SK-N-SH (cell line): Measurements from ENCODE around the gene KCNC4. TPM values are rescaled to one million over a fixed set of nuclear protein-coding genes. Genes with fewer than 3 reads are reported as not detected.

Experiments
- CTCF ChIA-PET: fragments of 300-600, 350-600 bp; formaldehyde crosslinking; extraction: SDS; loops from one replicate; lab custom pipeline; 2021; lab: Yijun Ruan, JAX
- POLR2A ChIA-PET: fragments of 350-600 bp; sonication (Branson Sonifier 250); formaldehyde crosslinking; extraction: SDS; loops from one replicate; lab custom pipeline; 2020; ENCODE audit warnings: antibody characterized with exemption, inconsistent platforms; lab: Yijun Ruan, JAX
- DNase-seq: peaks from one replicate; pipeline ENCODE4 v3.0.0; 2012
- H2AFZ ChIP-seq: fragments of 200-600 bp; sonication (generic); 2 replicates; pipeline ENCODE4 v1.8.1; 2016; ENCODE audit warnings: antibody characterized with exemption, mild to moderate bottlenecking, low read depth
- H3F3A ChIP-seq: fragments of 200-600 bp; sonication (generic); replicated peaks from 2 replicates; pipeline ENCODE3; 2016; ENCODE audit warnings: antibody characterized with exemption, mild to moderate bottlenecking; ENCODE audit not compliant: insufficient read depth
- H3K27ac ChIP-seq, 2 experiments: fragments of 200-500 bp in 1 of 2; fragments of 200-600 bp in 1 of 2; sonication (Bioruptor generic) in 1 of 2; sonication (generic), shearing (Covaris generic) in 1 of 2; 2 replicates each; pipeline versions ENCODE4 v1.5.1 to v1.6.1; 2014 to 2016; ENCODE audit warnings: low read depth in 2 of 2, inconsistent platforms in 1 of 2, low read length in 1 of 2, mild to moderate bottlenecking in 1 of 2, mixed read lengths in 1 of 2
- H3K27me3 ChIP-seq: fragments of 200-600 bp; sonication (generic), shearing (Covaris generic); 2 replicates; pipeline ENCODE4 v1.6.1; 2016; ENCODE audit warnings: mixed run types; ENCODE audit not compliant: insufficient read depth
- H3K36me3 ChIP-seq, 2 experiments: fragments of 200-500 bp in 1 of 2; fragments of 200-600 bp in 1 of 2; sonication (Bioruptor generic) in 1 of 2; sonication (generic) in 1 of 2; replicated peaks in 1 of 2; 2 replicates each; pipeline versions ENCODE3 to v1.5.1; 2014 to 2016; ENCODE audit warnings: low read length in 1 of 2, mild to moderate bottlenecking in 1 of 2; ENCODE audit not compliant: insufficient read depth in 2 of 2, control insufficient read depth in 1 of 2
- H3K4me1 ChIP-seq, 2 experiments: fragments of 200-500 bp in 1 of 2; fragments of 200-600 bp in 1 of 2; sonication (Bioruptor generic) in 1 of 2; sonication (generic), shearing (Covaris generic) in 1 of 2; 2 replicates each; pipeline versions ENCODE4 v1.5.1 to v1.6.1; 2014 to 2016; ENCODE audit warnings: low read depth in 1 of 2, low read length in 1 of 2, mixed run types in 1 of 2; ENCODE audit not compliant: insufficient read depth in 2 of 2, control insufficient read depth in 1 of 2
- H3K4me2 ChIP-seq: fragments of 200-600 bp; sonication (generic), shearing (Covaris generic); 2 replicates; pipeline ENCODE4 v1.6.1; 2017; ENCODE audit warnings: mixed run types
- H3K4me3 ChIP-seq, 2 experiments: fragments of 200-500 bp in 1 of 2; fragments of 200-600 bp in 1 of 2; sonication (Bioruptor generic) in 1 of 2; sonication (generic), shearing (Covaris generic) in 1 of 2; 2 replicates each; pipeline versions ENCODE4 v1.5.1 to v1.8.1; 2014 to 2016; ENCODE audit warnings: low read depth in 2 of 2, inconsistent platforms in 1 of 2, low read length in 1 of 2, mild to moderate bottlenecking in 1 of 2, mixed read lengths in 1 of 2, moderate library complexity in 1 of 2
- H3K79me2 ChIP-seq: fragments of 200-600 bp; sonication (generic); 2 replicates; pipeline ENCODE4 v1.8.1; 2017; ENCODE audit warnings: mild to moderate bottlenecking; ENCODE audit not compliant: insufficient read depth
- H3K9ac ChIP-seq: fragments of 200-600 bp; sonication (generic); 2 replicates; pipeline ENCODE4 v1.6.1; 2017; ENCODE audit warnings: mixed run types
- H3K9me2 ChIP-seq: fragments of 200-600 bp; sonication (generic); 2 replicates; pipeline ENCODE4 v1.6.1; 2017; ENCODE audit warnings: mixed run types
- H3K9me3 ChIP-seq: fragments of 200-600 bp; sonication (generic); 2 replicates; pipeline ENCODE4 v1.6.1; 2017; ENCODE audit warnings: mixed run types, mild to moderate bottlenecking, moderate library complexity
- H4K20me1 ChIP-seq: fragments of 200-600 bp; sonication (generic); 2 replicates; pipeline ENCODE4 v1.6.1; 2017; ENCODE audit warnings: mild to moderate bottlenecking, mixed run types; ENCODE audit not compliant: insufficient read depth
- CHD2 ChIP-seq: fragments of 150-350 bp; IDR thresholded peaks from 2 replicates; pipeline ENCODE4 v1.6.1; 2018; ENCODE audit warnings: low read length; ENCODE audit not compliant: partially characterized antibody
- ELF1 ChIP-seq: IDR thresholded peaks from 2 replicates; pipeline ENCODE4 v1.4.0; 2012
- EZH2phosphoT487 ChIP-seq: fragments of 200-600 bp; sonication (generic); IDR thresholded peaks from 2 replicates; pipeline ENCODE4 v1.6.1; 2017; ENCODE audit warnings: low read depth, mixed run types, mild to moderate bottlenecking, antibody characterized with exemption, moderate library complexity, borderline replicate concordance
- GABPA ChIP-seq: IDR thresholded peaks from 2 replicates; pipeline ENCODE4 v1.4.0; 2012; ENCODE audit warnings: low read depth, mild to moderate bottlenecking
- JUND ChIP-seq: IDR thresholded peaks from 2 replicates; pipeline ENCODE4 v1.4.0; 2012
- MEF2A ChIP-seq: IDR thresholded peaks from 2 replicates; pipeline ENCODE4 v1.4.0; 2012; ENCODE audit warnings: low read depth, borderline replicate concordance
- MXI1 ChIP-seq: IDR thresholded peaks from 2 replicates; pipeline ENCODE4 v1.6.1; 2012; ENCODE audit warnings: mild to moderate bottlenecking, low read depth, low read length, improper control_type of control experiment
- RCOR1 ChIP-seq: fragments of 150-350 bp; IDR thresholded peaks from 2 replicates; pipeline ENCODE4 v1.6.1; 2017; ENCODE audit warnings: antibody characterized with exemption, low read length
- RFX5 ChIP-seq: IDR thresholded peaks from 2 replicates; pipeline ENCODE4 v1.6.1; 2012; ENCODE audit warnings: mild to moderate bottlenecking, improper control_type of control experiment, low read length
- RXRA ChIP-seq: IDR thresholded peaks from 2 replicates; pipeline ENCODE4 v1.4.0; 2012; ENCODE audit warnings: low read depth, mild to moderate bottlenecking, borderline replicate concordance
- SIN3A ChIP-seq: IDR thresholded peaks from 2 replicates; pipeline ENCODE4 v1.6.1; 2012; ENCODE audit warnings: low read depth, mild to moderate bottlenecking, low read length, moderate library complexity, borderline replicate concordance
- TEAD4 ChIP-seq: IDR thresholded peaks from 2 replicates; pipeline ENCODE4 v1.4.0; 2012; ENCODE audit warnings: mild to moderate bottlenecking, borderline replicate concordance; ENCODE audit not compliant: insufficient read depth
- WGBS: methylation state at CpG from one replicate; pipeline ENCODE4 v1.1.6; 2017; ENCODE audit warnings: low lambda C conversion rate; 5-methylcytosine and 5-hydroxymethylcytosine counted together
- polyA plus RNA-seq, 3 experiments: library from polyadenylated mRNA; depleted of rRNA; stranded (reverse); fragments of >200 nt; gene quantifications; 2 replicates each; pipeline ENCODE4 v1.2.3, GENCODE V29; 2012
- TF ChIP-seq, protein P1 (sequence below): IDR thresholded peaks from 2 replicates; pipeline ENCODE4 v1.4.0; 2012; ENCODE audit warnings: low read depth
- TF ChIP-seq, protein P2 (sequence below): IDR thresholded peaks from 2 replicates; pipeline ENCODE4; 2012

The KCNC4 gene
- polyA plus RNA-seq, 1 of the 3 experiments (the other 2 are of a cell fraction), result 0.51 TPM

DNA sequence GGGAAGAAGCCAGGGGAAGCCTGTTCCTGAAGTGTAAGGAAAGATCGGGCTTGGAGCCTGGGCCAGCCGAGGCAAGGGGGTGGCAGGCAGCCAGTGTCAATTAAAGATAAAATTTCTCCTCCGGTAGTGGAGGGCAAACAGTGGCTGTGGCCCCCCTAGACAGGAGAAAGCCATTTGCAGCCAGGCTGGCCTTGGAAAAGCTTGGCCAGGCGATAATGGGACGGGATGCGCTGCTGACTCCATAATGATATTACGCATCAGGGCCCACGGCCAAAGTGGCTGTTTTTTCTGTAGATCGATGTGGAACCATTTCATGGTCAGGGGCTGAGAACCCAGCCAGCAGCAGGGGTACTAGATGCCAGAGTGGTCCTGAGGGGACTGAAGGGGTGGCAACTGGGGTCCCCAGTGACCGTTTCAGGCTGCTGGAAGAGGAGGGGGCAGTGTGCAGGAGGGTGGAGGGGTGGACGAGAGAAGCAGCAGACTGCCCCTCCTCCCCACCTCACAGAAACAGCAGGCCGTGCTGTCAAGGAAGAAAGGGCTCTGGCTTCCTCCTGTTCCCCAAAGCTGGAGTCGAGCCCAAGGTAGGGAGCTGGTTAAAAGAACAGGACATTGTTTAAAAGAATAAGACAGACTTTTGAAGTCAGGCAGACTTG, 25.2 kb downstream of the KCNC4 start (continued):
- TF ChIP-seq RXRA (no peak), EZH2phosphoT487 (no peak), TEAD4 (no peak), MXI1 (no peak), GABPA (no peak), CHD2 (peak; percentile 40), RFX5 (no peak; the same call in 1 of the 2 replicates), RCOR1 (peak; percentile 39; the same call in 1 of the 2 replicates), SIN3A (no peak), JUND (no peak), MEF2A (no peak), ELF1 (no peak)
- TF ChIP-seq, protein P1, sequence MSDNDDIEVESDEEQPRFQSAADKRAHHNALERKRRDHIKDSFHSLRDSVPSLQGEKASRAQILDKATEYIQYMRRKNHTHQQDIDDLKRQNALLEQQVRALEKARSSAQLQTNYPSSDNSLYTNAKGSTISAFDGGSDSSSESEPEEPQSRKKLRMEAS, result no peak
- TF ChIP-seq, all 33 proteins: peak for 7

DNA sequence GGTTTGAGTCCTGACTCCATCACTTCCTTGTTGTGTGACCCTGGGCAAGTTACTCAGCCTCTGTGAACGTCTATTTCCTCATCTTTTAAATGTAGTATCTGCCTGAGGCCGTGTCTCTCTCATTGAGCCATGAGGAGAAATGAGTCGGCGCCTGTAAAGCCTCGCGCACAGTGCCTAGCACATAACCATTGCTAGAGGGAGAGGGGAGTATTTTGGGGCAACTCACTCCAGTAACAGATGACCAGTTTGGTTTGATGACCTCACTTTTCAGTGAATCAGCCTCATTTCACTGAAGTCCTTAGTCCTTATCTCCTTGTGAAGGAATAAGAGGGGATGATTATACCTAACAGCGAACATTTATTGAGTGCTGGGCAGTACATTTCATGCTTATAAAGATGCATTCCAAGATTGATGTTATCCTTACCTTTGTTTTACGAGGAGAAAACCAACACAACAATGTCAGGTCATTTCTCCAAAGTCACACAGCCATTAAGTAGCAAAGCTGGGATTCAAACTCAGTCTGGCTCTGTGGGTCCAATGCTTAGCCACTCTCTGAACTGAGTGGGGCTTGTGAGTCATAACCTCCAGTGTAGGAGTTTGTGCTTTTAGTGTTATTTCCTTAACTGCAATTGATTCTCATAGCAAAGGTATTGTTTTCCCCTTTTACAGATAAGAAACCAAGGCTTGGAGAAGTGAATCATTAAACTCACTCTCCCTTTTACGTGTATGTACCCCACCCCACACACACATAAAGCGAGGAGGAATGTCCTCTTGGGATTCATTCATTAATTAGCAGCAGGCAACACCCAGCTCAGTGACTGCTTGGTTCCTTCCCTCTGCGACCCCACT, 25.9 kb downstream of the KCNC4 start:
- POLR2A ChIA-PET, result interaction anchor here (0.6 to 0.7 kb wide), 2 partner anchors 112 to 215 kb away, joined by 3 read pairs; no protein-coding TSS in a partner anchor
- Histone ChIP-seq H3K4me1 (peaks cover 0 to 56% of the 10 kb centered on the region in 2 experiments; a peak in 2 of 4 replicates), H3F3A (no peaks in the 10 kb centered on the region), H4K20me1 (no peaks in the 10 kb centered on the region), H3K27me3 (no peaks in the 10 kb centered on the region), H3K79me2 (no peaks in the 10 kb centered on the region), H3K9me2 (no peaks in the 10 kb centered on the region), H3K27ac (peak overlapping the region; percentile 14 to 98; a peak in 3 of 4 replicates), H3K4me2 (no peak overlapping the region), H3K4me3 (no peak overlapping the region), H3K9ac (no peak overlapping the region), H2AFZ (peak overlapping the region; percentile 66; the same call in 1 of the 2 replicates), H3K36me3 (no peaks in the 10 kb centered on the region), H3K9me3 (no peaks in the 10 kb centered on the region)
- DNase-seq, result no peak
- CTCF ChIA-PET, result interaction anchor here (0.9 to 2.7 kb wide), 6 partner anchors 10 to 260 kb away, joined by 3 to 15 read pairs (median 6); no protein-coding TSS in a partner anchor
- 40% methylated on average over 11 of the region's 11 CpGs for WGBS
- peak; percentile 54; the same call in 1 of the 2 replicates for TF ChIP-seq RFX5
- TF ChIP-seq, protein P2, sequence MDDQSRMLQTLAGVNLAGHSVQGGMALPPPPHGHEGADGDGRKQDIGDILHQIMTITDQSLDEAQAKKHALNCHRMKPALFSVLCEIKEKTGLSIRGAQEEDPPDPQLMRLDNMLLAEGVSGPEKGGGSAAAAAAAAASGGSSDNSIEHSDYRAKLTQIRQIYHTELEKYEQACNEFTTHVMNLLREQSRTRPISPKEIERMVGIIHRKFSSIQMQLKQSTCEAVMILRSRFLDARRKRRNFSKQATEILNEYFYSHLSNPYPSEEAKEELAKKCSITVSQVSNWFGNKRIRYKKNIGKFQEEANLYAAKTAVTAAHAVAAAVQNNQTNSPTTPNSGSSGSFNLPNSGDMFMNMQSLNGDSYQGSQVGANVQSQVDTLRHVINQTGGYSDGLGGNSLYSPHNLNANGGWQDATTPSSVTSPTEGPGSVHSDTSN, result no peak
